DMS114 treated with DMSO at 0.1 percent for 48 hours (cell line): ENCODE measurements around the gene AMOTL1.
"Not testable (repeated sequence)": the region's sequence is repeated elsewhere in the genome, so short reads cannot be mapped to it uniquely, and the experiment has no call there.

Source experiments
- DNase-seq: peaks from one replicate; lab custom pipeline; 2025; ENCODE audit not compliant: unreplicated experiment; lab: John Stamatoyannopoulos, UW

AMOTL1 gene

DNA sequence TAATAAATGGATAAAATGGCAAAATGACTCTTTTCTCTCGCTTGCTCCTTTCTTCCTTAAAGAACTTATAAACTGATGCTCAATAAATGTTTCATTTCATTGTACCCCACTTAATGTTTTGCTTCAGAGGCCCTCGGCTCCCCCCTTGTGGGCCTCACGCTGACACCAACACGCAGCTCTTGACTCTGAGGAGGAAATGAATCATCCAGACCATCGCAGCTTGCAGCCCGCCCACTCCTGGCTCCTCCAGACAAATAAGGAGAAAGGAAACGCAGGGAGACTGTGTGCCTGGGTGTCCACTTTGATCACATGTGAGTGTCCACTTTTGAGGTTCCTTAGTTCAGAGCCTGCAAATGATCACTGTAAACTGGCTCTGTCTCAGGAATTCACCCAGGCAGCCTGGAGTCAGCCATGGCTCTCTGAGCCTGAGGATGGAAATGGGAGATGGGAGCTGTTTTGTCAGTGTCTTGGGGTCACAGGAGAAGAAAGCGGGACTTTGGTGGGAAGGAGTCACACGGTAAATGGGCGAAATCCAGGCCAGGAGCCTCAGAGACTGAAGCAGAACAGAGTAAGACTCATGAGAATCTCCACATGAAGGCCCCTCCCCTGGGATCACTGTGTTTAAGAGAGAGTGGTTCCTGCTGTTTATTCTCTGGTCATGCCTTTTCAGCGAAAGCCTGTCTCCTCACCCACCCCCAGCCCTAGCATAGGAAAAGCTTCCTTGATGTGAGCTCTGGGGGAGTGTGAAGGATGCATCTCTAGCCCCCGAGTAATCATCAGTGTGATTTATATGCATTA, 108.7 kb downstream of the AMOTL1 start:
- DNase-seq, result no peak

DNA sequence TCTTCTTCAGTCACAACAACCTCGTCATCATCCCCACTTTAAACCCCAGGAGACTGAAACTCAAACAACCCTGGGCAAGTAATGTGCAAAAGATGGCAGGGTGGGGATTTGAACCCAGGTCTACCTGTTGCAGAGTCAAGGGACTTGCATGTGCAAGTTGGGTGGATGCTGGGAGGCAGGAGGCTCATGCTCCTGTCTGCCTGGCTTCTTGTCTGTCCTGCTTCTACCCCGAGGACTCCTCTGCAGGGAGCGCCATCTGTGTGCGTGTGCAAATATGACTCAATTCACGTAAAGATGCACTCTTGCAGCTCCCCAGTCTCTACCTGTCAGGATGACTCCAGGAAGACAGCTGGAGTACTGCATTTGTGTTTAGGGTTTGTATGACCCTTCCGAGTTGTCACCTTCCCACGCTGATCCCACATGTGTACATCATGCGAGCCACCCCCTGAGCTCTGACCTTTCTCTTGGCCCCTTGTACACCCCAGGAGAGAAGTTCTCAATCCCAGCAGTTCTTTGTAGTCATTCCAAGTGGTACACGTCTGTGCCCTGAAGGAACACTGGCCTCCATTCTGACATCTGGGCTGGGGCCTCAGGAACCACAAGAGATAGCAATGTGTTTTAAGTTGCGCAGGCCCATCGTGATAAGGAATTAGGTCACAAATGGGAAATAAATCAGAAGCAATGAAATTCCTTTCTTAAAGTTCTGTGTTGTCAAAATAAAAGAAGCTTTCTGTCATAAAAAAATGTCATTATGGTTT, 109.5 kb downstream of the AMOTL1 start:
- DNase-seq, result no peak

DNA sequence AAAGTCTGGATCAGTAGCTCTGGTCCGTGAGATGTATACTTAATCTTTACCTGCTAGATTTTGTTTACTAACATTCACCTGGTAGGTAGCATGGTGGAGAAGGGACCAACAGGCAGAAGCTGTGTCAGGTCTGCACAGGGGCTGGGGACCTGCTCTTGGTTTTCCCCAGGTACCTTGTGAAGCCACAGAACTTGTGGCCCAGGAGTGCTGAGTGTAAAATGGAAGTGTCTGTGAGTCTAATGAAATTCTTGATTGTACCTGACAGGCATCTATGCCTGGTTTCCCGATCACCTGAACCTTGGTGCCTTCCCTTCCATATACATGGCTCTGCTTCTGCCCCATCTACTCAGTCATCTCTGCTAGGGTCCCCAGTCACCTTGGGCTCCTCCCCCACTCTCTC, 110.8 kb downstream of the AMOTL1 start:
- no peak for DNase-seq

DNA sequence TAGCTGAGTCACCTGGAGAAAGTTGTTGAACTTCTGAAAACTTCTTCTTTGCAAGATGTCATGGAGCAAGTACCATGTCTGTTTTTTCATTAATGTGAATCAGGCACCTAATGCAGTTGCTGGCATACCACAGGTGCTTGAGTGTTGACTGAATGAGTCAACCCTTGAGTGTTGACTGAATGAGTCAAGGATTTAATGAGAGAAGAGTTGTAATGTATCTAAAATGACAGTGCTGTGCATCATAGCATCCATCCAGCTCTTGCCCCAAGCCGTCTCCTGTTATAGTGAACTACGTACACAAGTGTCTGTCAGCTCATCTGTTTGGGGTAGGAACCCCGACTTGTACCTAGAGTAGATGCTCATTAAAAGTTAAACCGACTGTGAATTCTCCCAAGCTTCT, 112.1 kb downstream of the AMOTL1 start:
- no peak for DNase-seq

DNA sequence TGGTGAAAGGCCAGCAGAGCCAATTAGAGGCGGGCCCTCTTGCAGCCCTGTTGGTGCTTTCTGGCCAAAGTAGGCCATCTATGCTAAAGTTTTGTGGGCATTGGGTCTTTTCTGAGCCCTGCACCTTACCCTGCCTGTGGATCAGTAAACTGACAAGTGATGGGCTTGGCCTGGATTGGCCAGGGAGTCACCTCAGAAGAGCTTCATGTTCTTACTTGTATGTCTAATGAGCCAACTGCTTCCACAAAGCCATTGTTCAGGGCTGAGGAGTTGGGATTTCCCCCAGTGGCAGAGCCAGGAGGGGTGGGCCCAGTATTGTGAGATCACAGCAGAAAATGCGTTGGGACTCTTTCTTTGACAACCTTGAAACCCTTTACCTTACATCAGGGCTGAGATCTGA, 114.8 kb downstream of the AMOTL1 start:
- DNase-seq, result no peak

DNA sequence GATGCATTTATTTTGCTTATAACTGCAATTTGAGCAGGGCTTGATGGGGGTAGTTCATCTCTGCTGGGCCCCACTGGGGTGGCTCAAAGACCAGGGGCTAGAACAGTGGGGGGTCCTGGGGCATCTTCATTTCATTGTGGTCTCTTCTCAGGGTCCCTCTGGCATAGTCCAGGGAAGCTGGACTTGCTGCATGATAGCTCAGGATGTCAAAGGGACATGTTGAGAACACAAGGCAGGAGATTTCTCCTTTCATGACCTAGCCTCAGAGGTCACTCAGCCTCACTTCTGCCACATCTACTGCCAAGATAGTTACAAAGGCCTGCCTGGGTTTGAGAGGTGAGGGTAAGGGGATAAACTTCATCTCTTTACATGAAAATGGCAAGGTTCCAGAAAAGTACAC, 115.7 kb downstream of the AMOTL1 start:
- no peak for DNase-seq

DNA sequence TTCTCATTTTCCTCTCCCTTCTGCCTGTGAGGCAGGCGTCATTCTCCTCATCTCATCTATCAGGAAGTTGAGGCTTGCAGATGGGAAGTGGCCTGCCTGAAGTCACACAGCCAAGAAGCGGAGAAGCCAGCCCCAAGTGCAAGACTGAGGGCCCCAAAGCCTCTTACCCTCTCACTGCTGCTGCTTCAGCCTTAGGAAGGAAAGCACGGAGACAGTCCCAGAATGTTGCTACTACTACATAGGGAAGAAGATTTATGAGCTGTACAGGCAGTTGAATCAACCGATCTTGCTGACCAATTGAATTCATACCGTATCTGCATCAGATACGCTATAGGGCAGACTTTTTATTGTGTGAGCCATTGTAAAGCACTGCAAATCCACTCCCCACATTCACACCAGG, 116.2 kb downstream of the AMOTL1 start:
- no peak for DNase-seq

DNA sequence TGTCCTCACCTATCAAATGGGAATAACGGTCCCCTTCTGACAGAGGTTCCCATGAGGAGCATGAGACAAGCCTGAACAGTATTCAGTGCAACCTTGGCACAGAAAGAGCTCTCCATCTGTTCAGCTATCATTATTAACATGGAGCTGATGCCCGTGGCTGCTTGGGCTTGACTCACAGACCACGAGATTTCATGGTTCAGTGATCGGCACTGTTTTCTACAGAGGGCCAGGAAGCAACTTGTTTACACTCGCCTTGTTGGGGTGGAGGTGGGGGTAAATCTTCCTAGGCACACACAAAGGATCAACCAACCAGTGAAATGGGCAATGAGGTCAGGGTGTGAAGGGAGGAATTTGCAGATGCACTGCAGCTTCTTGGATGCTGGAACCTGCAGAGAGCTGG, 117.0 kb downstream of the AMOTL1 start:
- no peak for DNase-seq

DNA sequence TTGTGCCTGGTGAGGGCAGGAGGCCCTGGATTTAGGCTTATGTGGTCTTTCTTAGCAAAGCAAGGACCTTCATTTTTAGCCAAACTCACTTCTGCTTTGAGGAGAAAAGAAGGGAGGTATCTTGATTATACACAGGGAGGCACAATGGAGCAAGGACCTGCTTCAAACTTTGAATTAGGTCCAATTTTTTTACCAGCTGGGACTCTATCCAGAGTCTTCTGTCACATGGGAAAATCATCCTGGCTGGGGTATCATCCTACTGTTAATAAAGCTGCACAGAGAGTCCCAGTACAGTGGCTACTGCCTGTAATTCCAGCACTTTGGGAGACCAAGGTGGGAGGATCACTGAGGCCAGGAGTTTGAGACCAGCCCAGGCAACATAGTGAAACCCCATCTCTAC, 117.4 kb downstream of the AMOTL1 start:
- no peak for DNase-seq

DNA sequence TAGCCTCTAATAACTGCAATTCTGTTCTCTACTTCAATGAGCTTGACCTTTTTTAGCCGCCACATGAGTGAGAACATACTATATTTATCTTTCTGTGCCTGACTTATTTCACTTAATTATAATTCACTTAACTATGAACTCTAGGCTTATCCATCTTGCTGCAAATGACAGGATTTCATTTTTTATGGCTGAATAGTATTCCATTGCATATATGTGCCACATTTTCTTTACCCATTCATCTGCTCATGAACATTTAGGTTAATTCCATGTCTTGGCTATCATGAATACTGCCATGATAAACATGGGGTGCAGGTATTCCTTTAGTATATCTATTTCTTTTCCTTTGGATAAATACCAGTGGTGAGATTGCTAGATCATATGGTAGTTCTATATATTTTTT, 120.0 kb downstream of the AMOTL1 start:
- DNase-seq, result no peak

DNA sequence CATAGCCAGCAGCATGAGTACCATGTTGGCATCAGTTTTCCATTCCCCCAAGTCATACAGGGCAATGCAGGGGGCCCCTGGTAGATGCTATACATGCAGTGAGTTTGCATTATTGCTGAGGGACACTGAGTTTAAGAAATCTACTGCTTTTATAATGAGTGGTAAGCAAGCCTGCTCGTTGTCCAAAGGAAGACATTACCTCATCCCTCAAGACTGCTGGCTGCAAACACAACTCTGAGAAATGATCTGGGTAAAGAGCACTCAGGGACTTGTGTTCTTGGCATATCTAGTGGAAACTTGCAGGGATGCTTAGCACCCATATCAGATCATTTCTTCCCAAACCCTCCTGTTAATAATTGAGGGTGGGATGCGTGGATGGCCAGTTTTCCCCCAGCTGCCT, 127.3 kb downstream of the AMOTL1 start:
- DNase-seq, result no peak

DNA sequence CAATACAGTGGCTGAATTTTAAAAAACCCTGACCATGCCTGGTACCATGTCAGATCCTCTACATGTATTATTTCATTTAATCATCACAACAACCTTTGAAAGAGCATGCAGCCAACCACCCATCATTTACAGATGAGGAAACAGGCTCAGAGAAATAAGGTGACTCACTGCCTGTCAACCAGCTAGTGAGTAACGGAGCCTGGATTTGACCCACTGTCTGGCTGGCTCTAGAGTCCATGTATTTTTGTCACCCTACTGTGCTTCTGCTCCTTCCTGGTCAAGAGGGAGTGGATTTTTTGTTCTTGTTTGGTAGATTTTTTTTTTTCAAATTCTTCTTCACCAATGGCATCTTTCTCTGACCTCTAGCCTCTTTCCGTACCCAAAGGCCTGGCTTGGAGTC, 127.8 kb downstream of the AMOTL1 start:
- DNase-seq, result no peak

DNA sequence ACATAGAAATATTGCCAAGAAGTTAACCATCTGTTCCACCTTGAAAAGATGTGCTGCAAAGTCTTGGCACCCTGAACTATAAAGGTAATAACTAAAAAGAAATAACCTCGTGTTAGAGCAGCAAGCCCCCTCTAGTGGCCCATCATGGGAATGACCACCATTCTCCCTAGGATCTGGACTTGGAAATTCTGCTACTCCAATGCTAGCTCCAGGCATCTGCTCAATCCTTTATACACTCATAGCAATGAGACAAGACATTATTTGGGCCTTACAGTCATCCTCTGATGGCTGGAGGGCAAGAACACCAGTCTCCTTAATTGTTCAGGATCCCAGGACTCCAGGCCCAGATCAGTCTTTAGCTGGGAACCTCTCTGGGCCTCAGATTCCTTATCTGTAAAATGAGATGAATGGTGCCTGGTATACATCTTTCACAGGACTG, 129.2 kb downstream of the AMOTL1 start:
- DNase-seq, result peak; percentile 6

DNA sequence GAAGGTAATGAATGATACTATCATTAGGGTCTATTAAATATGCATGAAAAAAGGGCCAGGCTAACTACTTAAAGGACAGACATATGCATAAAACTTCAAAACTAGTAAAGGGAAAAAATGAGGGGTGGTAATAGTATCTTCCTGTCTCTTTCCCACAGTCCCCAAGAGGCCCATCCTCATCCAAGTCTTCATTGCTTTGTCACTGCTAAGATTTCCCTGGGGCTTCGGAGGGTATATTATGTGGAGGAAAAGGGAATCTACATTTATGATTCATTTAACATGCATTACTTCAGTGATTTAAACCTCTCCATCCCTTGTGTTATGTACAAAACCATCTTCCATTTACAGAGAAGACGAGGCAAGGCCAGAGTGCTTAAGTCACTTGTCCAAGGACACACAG, 139.1 kb downstream of the AMOTL1 start:
- no peak for DNase-seq

DNA sequence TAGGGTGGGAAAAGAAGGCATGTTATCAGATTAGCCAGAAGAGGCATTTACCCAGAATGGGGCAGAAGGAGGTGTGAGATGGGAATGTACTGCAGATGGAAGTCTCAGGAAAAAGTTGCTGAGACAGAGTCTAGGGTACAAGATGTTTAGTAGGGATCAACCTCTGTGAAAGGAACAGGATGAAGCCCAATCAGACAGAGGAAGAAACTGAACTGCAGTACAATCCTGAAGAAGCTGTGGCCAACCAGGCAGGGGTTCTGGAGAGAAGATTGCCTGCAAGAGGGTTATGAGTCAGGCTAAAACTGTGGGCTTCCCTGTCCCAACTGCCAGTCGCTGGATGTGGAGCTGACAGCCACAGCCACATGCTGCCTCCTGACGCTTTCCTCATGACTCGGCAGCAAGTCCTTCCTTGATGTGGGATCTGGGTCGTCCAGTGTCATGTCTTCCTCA, 141.2 kb downstream of the AMOTL1 start:
- DNase-seq, result no peak

DNA sequence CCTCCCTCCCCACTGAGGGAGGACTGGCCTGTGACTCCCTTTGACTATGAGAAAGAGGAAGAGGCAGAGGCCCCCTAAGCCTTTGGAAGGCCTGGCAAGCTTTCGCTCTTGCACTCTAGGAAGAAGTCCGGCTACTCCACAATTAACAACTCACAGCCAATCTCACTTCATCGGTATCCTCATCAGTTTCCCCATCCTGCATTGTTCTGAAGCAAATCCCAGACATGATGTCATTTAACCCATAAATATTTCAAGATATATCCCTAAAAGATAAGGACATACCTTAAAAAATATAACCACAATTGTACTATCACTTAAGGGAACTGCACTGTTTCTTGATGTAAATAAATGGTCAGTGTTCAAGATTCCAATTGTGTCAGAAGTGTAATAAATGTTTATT, 142.1 kb downstream of the AMOTL1 start:
- DNase-seq, result no peak

DNA sequence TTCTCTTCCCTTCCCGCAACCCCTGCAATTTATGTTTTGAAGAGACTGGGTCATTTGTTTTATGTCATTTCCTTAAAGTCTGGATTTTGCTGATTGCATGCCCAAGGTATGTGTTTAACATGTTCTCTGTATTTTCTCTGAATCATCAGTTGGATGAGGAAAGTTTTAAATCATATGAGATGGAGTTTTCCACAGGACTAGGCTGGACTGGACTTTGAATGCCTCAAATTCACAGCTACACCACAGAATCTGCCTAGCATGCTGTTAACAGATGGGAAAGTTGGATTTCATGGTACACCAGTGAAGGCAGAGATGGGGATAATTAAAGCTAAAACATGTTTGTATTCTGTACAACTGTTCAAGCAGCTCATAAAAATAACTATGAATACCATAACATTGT, 142.6 kb downstream of the AMOTL1 start:
- DNase-seq, result no peak

DNA sequence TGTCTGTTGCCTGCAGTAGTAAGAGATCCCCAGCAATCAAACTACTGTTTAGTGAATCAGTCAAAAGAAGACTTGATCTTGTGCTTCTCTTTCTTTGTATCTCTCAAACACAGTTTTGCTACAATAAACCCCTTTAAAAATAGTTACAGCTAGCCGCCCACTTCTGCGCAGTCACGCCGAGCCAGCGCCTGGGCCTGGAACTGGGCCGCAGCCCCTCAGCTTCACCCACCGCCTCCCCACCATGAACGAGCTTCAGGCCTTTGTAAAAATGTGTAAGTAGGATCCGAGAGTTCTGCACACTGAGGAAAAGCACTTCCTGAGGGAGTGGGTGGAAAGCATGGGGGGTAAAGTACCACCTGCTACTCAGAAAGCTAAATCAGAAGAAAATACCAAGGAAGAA, 144.7 kb downstream of the AMOTL1 start:
- no peak for DNase-seq

DNA sequence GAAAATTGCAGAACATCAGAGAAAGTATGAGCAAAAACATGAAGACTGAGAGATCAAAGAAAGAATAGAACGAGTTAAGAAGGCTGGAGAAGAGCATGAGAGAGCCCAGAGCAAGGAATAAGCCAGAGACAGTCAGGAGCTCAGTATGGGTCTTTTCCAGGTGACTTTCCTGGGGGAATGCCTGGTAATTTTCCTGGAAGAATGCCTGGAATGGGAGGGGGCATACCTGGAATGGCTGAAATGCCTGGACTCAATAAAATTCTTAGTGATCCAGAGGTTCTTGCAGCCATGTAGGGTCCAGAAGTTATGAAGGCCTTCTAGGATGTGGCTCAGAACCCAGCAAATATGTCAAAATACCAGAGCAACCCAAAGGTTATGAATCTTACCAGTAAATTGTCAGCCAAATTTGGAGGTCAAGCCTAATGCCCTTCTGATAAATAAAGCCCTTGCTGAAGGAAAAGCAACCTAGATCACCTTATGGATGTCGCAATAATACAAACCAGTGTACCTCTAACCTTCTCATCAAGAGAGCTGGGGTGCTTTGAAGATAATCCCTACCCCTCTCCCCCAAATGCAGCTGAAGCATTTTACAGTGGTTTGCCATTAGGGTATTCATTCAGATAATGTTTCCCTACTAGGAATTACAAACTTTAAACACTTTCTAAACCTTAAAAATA, 145.7 kb downstream of the AMOTL1 start:
- not testable (repeated sequence) for DNase-seq

DNA sequence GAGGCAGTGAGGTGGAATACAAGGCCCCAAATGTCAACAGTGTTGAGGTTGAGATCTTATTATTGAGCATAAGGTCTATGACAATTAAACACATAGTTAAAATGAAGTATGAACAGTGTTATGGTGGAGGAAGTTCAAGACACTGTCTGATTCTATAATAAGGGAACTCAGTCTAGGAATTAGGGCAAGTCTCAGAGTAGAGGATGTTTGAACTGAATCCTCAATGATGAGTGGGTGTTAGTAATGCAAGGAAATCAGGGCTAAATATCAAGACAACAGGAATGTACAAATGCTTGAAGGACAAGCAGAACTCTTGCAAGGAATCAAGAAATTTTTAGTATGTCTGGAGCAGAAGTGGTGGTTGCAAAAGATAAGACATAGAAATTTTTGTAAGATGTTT, 152.2 kb downstream of the AMOTL1 start:
- no peak for DNase-seq

DNA sequence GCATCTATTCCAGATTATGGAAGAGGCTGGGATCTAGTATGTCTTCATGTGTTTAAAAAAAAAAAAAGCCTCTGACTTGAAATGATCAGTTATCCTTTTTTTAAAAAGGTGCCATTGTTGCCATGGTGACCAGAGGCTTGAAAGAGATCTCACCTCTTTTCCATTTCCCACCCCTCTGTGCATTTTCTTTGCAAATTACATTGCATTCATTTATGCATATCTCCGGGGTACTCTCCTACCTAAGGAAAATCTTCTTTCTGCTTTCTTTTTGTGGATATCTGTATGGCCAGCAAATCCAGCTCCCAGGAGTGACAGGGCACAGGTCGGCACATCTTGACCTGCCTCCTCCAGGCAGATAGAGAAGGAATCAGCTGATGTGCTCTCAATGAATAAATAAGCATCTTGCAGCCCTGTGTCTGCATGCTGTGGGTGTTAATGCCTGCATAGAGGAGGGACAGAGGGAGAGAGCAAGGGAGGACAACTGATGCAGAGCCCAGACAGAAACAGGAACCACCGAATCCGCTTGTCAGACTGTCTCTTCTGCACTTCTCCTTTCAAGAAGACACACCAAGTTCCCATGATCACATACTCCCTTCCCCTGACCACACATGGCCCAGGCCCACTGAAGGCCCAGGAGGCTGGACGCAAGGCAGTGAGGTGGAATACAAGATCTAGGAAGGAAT, 154.3 kb downstream of the AMOTL1 start:
- no peak for DNase-seq

DNA sequence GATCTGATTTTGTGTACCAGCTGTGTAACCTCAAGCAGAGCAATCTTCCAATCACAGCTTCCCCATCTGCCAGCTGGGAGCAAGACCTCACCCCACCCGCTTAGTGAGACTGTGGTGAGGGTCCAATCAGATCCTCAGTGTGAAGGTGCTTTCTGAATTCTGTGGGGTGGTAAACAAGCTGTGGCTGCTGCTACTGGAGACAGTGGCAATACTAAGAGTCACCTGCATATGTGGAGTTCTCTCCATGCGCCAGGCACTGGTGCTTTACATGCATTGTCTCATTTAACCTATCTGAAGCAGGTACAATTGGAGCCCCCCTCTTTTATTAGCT, 154.8 kb downstream of the AMOTL1 start:
- DNase-seq, result no peak
